Cardiac muscle cell (in vitro differentiated cells and primary cell): Measurements from ENCODE around the gene YBEY. TPM values are rescaled to one million over a fixed set of nuclear protein-coding genes. Genes with fewer than 3 reads are reported as not detected.

Experiments used
- DNase-seq, 2 donors: peaks; one replicate each; pipeline versions ENCODE4 v3.0.0 to v3.0.0-alpha.2; 2010 to 2017; ENCODE audit warnings: low read depth in 1 of 2, low spot score in 1 of 2
- H3K27ac ChIP-seq: fragments of 200-600 bp; sonication (generic); 2 replicates; pipeline ENCODE4 v1.5.1; 2016
- H3K27me3 ChIP-seq: fragments of 200-600 bp; sonication (generic); 2 replicates; pipeline ENCODE4 v1.6.0; 2016; ENCODE audit warnings: control low read depth
- H3K36me3 ChIP-seq: fragments of 200-600 bp; sonication (generic); 2 replicates; pipeline ENCODE4 v1.5.1; 2016; ENCODE audit warnings: control low read depth
- H3K4me1 ChIP-seq: fragments of 200-600 bp; sonication (generic); 2 replicates; pipeline ENCODE4 v1.8.1; 2017; ENCODE audit warnings: low read depth, mild to moderate bottlenecking, mixed run types
- H3K4me3 ChIP-seq: fragments of 200-600 bp; sonication (generic); 2 replicates; pipeline ENCODE4 v1.5.1; 2016; ENCODE audit warnings: mild to moderate bottlenecking
- H3K9me3 ChIP-seq: fragments of 200-600 bp; sonication (generic); 2 replicates; pipeline ENCODE4 v1.5.1; 2017; ENCODE audit warnings: low read depth, mild to moderate bottlenecking, control low read depth
- polyA plus RNA-seq: library from polyadenylated mRNA; unstranded; fragments of >200 nt; fragmentation: Nextera tagmentation; extraction: Ambion mirVana; gene quantifications from 2 replicates; pipeline ENCODE4 v1.2.1, GENCODE V29; 2016
- total RNA-seq: library from RNA; depleted of rRNA; stranded (reverse); fragments of >200 nt; gene quantifications from 2 replicates; pipeline ENCODE4 v1.2.3, GENCODE V29; 2016
- TF ChIP-seq, protein P1 (sequence below): IDR thresholded peaks from 2 replicates; pipeline ENCODE4 v1.5.1; 2012; ENCODE audit warnings: low read depth, mild to moderate bottlenecking, low read length

YBEY gene
- total and polyA plus RNA-seq, 2 experiments from 2014 or later = 17.9 to 25.5 TPM

DNA sequence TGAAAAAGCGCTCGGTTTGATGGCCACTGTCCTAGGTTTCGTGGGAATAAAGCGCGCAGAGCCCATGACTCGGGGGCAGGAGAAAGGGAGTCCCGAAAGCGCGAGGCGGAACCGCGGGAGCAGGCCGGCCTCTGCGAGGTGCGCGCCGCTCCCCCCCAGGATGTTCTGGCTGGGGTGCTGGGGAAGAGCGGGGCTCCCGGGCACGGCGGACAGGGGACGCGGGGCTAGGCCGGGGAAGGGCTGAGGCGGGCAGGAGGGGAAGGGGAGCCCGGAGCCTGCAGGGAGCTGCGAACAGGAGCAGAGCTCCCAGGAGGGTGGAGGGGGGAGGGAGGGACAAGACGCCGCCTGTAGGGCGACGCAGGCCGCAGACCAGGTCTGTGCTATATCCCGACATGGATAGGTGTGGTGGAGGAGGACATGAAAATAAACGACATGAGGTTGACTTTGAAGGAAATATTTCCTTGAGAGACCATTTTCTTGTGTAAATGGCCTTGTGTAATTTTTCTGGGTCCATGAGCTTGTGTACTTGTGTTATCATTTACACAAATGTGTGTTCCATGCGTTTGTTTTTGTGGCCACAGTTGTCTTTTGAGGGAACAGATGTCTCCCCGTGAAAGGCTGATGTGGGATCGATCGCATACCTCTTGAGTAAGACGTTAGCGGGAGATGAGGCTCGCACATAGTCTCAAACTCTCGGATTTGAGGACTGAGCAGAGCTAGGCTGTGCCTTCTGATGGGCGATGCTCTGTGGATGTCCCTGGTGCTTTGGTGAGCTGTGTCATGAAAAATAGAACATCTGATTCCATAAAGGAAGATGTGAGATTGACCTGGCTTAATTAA, 39.2 kb downstream of the YBEY start:
- peak overlapping the region; percentile 88 for H3K27ac ChIP-seq
- no peaks in the 10 kb centered on the region for H3K9me3 ChIP-seq
- no peaks in the 10 kb centered on the region for H3K27me3 ChIP-seq
- TF ChIP-seq, protein P1, sequence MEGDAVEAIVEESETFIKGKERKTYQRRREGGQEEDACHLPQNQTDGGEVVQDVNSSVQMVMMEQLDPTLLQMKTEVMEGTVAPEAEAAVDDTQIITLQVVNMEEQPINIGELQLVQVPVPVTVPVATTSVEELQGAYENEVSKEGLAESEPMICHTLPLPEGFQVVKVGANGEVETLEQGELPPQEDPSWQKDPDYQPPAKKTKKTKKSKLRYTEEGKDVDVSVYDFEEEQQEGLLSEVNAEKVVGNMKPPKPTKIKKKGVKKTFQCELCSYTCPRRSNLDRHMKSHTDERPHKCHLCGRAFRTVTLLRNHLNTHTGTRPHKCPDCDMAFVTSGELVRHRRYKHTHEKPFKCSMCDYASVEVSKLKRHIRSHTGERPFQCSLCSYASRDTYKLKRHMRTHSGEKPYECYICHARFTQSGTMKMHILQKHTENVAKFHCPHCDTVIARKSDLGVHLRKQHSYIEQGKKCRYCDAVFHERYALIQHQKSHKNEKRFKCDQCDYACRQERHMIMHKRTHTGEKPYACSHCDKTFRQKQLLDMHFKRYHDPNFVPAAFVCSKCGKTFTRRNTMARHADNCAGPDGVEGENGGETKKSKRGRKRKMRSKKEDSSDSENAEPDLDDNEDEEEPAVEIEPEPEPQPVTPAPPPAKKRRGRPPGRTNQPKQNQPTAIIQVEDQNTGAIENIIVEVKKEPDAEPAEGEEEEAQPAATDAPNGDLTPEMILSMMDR = peak; percentile 26
- peak; percentile 62 to 76 for DNase-seq
- H3K4me1 ChIP-seq = peaks cover 10% of the 10 kb centered on the region
- peak overlapping the region; percentile 86 for H3K4me3 ChIP-seq
- H3K36me3 ChIP-seq = peaks cover 8% of the 10 kb centered on the region

DNA sequence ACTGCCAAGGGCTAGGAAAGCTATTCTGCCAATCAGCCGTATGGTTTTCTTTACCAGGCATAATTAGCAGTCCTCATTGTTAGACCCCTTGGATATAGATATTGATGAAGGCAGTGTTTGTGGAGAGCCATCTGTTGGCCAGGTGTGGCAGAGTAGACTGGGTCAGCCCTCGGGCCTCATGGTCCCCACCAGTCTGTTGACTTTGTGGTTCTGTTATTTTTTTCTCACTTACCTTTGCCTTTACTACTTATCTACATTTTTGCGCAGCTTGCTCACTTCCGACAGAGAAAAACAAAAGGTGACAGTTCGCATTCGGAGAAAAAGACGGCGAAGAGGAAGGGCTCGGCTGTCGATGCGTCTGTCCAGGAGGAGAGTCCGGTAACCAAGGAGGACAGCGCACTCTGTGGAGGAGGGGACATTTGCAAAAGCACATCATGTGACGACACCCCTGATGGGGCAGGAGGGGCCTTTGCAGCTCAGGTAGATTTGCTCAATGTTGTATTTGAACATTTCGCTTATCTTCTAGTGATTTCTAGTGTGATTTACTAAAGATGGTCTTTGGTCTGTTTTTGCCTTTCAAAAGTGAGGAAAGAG, 40.1 kb downstream of the YBEY start:
- Histone ChIP-seq H3K4me3 (no peak overlapping the region), H3K27me3 (no peaks in the 10 kb centered on the region)
- DNase-seq = no peak

DNA sequence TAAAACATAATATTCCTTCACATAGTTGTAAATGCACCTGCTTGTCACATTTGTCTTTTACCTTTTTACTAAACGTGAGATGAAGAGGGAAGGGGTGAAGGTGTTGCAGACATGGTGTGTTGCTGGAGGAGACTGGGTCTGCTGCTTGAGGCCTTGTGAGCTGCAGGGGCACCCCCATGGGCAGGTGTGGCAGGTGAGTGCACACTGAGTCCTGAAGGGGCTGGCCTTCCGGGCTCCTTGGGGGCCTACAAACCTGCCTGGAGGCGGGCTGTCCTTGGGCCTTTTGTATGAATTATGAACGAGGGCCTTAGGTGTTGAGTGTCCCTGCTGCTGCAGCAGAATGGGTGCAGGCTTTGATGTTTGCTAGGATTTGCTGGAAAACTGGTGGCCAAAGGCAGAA, 41.6 kb downstream of the YBEY start:
- H3K27ac ChIP-seq = no peak overlapping the region
- peaks cover 4% of the 10 kb centered on the region for H3K4me1 ChIP-seq
- no peaks in the 10 kb centered on the region for H3K9me3 ChIP-seq
- no peaks in the 10 kb centered on the region for H3K27me3 ChIP-seq
- no peak for DNase-seq
- TF ChIP-seq, protein P1 = no peak
- H3K36me3 ChIP-seq = peaks cover 8% of the 10 kb centered on the region
- H3K4me3 ChIP-seq = no peak overlapping the region

More for the DNA sequence above, 40.1 kb downstream of the YBEY start:
- H3K4me1 ChIP-seq = peaks cover 10% of the 10 kb centered on the region
- H3K9me3 ChIP-seq = no peaks in the 10 kb centered on the region
- TF ChIP-seq, protein P1 = no peak
- H3K27ac ChIP-seq = no peak overlapping the region
- peaks cover 8% of the 10 kb centered on the region for H3K36me3 ChIP-seq

DNA sequence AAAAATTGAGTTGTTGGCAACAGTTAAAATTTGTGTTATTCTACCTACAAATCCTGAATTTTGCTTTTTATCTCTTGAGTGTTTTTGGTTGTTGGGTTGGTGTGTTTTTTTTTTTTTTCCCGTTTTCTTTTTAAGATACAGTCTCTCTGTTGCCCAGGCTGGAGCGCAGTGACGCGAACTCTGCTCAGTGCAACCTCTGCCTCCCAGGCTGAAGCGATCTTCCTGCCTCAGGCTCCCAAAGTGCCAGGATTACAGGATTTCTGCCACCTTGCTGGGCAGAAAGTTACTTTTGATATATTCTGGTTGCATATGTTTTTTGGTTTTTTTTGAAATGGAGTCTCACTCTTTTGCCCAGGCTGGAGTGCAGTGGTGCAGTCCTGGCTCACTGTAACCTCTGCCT, 42.0 kb downstream of the YBEY start:
- Histone ChIP-seq H3K36me3 (peaks cover 8% of the 10 kb centered on the region), H3K4me1 (peaks cover 4% of the 10 kb centered on the region), H3K27me3 (no peaks in the 10 kb centered on the region), H3K4me3 (no peak overlapping the region), H3K27ac (no peak overlapping the region), H3K9me3 (no peaks in the 10 kb centered on the region)
- no peak for DNase-seq
- TF ChIP-seq, protein P1 = no peak

DNA sequence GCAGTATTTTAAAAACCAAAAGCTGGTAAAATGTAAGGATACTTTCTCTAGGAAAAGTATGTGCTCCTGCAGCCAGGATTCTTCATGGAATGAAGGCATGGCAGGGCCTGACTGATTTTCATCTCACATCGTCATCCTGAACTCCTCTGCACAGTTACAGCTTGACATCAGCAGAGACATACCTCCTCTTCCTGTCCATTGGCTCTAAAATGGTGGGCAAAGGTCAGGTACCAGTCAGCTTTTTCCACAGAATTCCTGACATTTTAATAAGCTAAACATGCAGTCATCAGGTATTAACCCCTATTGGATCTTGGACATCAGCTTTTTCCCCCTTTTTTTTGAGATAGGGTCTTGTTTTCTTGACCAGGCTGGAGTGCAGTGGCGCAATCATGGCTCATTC, 43.7 kb downstream of the YBEY start:
- no peaks in the 10 kb centered on the region for H3K9me3 ChIP-seq
- no peaks in the 10 kb centered on the region for H3K27me3 ChIP-seq
- peaks cover 4% of the 10 kb centered on the region for H3K4me1 ChIP-seq
- no peak for DNase-seq
- no peak overlapping the region for H3K4me3 ChIP-seq
- peaks cover 9% of the 10 kb centered on the region for H3K36me3 ChIP-seq
- H3K27ac ChIP-seq = no peak overlapping the region
- TF ChIP-seq, protein P1 = no peak
